ENCODE results near the gene FANK1. TPM values are rescaled to one million over a fixed set of nuclear protein-coding genes. Genes with fewer than 3 reads are reported as not detected.
A peak's percentile ranks its signal among the peaks of the same experiment; 100 is the strongest.
"Not testable (repeated sequence)": the region's sequence is repeated elsewhere in the genome, so short reads cannot be mapped to it uniquely, and the experiment has no call there.

FANK1 gene
- polyA plus RNA-seq (2011; rRNA removed) (4.3 and 5.3 TPM in 2 replicates), polyA plus RNA-seq (2017; fragmentation: RNase III; extraction: RNeasy Plus Mini Kit Qiagen cat#74134 plus additional on column Dnase treatment) (3.4 to 5.6 TPM (median 4.1 TPM) in 3 replicates), polyA minus RNA-seq (2011; rRNA and poly(A)+ RNA removed) (3.9 and 5.4 TPM in 2 replicates)
- polyA plus RNA-seq (2012; cell fraction: cytosol; rRNA removed), result 1.6 and 2.1 TPM in 2 replicates
- polyA plus RNA-seq (2012; cell fraction: nucleus; rRNA removed), result 1.8 and 5.4 TPM in 2 replicates

GRCh38 chr10:125896088-125896934 lies at the start of gene FANK1:
TSS of gene FANK1 (plus strand) at chr10:125896564. CDS start at chr10:125896643, 79 bp downstream.
- POLR2A ChIA-PET, CTCF ChIA-PET, H3K9me3 ChIP-seq, FAIRE-seq: not testable (repeated sequence)
- peak within 1 kb of the TSS; percentile 95 to 96 for H3K27ac ChIP-seq
- peak; percentile 91 for ATAC-seq
- H3K4me2 ChIP-seq, result peak within 1 kb of the TSS; percentile 87
- 43% methylated on average over 69 of the region's 106 CpGs for WGBS (ENCODE audit: missing lambda C conversion rate)
- peak within 1 kb of the TSS; percentile 75 for H3K4me3 ChIP-seq
- TF ChIP-seq RNF2 (IDR thresholded peaks at IDR 0.05; ENCODE audit: borderline replicate concordance, low read depth) (peak; percentile 38; the same call in 1 of the 2 replicates), POLR2A (IDR thresholded peaks at IDR 0.05; ENCODE audit: low read length) (peak; percentile 60), PHF8 (IDR thresholded peaks at IDR 0.05; ENCODE audit: borderline replicate concordance, low read depth) (peak; percentile 16), JUN (IDR thresholded peaks at IDR 0.05) (peak; percentile 53; a peak in 3 of 5 replicates), HDAC2 (IDR thresholded peaks at IDR 0.05) (peak; percentile 40; the same call in 1 of the 2 replicates), MAX (IDR thresholded peaks at IDR 0.05) (peak; percentile 74)
- H3K4me1 ChIP-seq, result peaks cover 16% of the 10 kb centered on the region; the same call in 2 of the 3 replicates
- DNase-seq (ENCODE audit: low read depth in 1 of 2, low spot score in 1 of 2), result peak; percentile 54 to 91

- WGBS (ENCODE audit: missing lambda C conversion rate), result 97% methylated on average over 3 of the region's 3 CpGs
- no peak overlapping the region for H3K27ac ChIP-seq
- FAIRE-seq, result no peak
- H3K4me3 ChIP-seq, result no peak overlapping the region
- DNase-seq (ENCODE audit: low read depth in 1 of 2, low spot score in 1 of 2), result no peak
- peaks cover 3% of the 10 kb centered on the region for H3K4me1 ChIP-seq
- H3K4me2 ChIP-seq, result no peak overlapping the region
- CTCF ChIA-PET, result interaction anchor here (1.7 to 2.2 kb wide), 2 partner anchors 10 to 22 kb away, joined by 4 to 9 read pairs; no protein-coding TSS in a partner anchor
- no peak for TF ChIP-seq ESRRA (IDR thresholded peaks at IDR 0.05; ENCODE audit: borderline replicate concordance, low read length)
- no peak for ATAC-seq
- no peaks in the 10 kb centered on the region for H3K9me3 ChIP-seq
- POLR2A ChIA-PET, result interaction anchor here (0.9 kb wide), 1 partner anchor 8 kb away, joined by 3 read pairs; no protein-coding TSS in a partner anchor
These were observed 49.5 kb upstream of the FANK1 start for GRCh38 chr10:125846894-125847293.

GRCh38 chr10:125848371-125848770 lies 48.0 kb upstream of the FANK1 start:
- H3K27ac ChIP-seq, result no peak overlapping the region
- ChIA-PET CTCF (interaction anchor here (0.9 to 2.2 kb wide), 2 partner anchors 8 kb away, joined by 3 to 9 read pairs; no protein-coding TSS in a partner anchor), POLR2A (no interaction called here)
- H3K4me3 ChIP-seq, result no peak overlapping the region
- DNase-seq (ENCODE audit: low read depth in 1 of 2, low spot score in 1 of 2) (no peak), FAIRE-seq (no peak), ATAC-seq (no peak)
- TF ChIP-seq GATA3 (IDR thresholded peaks at IDR 0.05; ENCODE audit: borderline replicate concordance) (no peak), EP300 (IDR thresholded peaks at IDR 0.05) (no peak), RAD21 (conservative IDR thresholded peaks at IDR 0.05 in 1 of 2, IDR thresholded peaks at IDR 0.05 in 1 of 2) (no peak), RFX5 (IDR thresholded peaks at IDR 0.05) (no peak)
- WGBS (ENCODE audit: missing lambda C conversion rate), result 96% methylated on average over 2 of the region's 2 CpGs
- H3K4me1 ChIP-seq, result no peaks in the 10 kb centered on the region
- H3K9me3 ChIP-seq, result no peaks in the 10 kb centered on the region
- no peak overlapping the region for H3K4me2 ChIP-seq

- Histone ChIP-seq H3K4me2 (no peak overlapping the region), H3K27ac (no peak overlapping the region), H3K4me3 (no peak overlapping the region), H3K9me3 (no peaks in the 10 kb centered on the region), H3K4me1 (no peaks in the 10 kb centered on the region)
- FAIRE-seq, result no peak
- no peak for DNase-seq (ENCODE audit: low read depth in 1 of 2, low spot score in 1 of 2)
- 100% methylated on average over 2 of the region's 2 CpGs for WGBS (ENCODE audit: missing lambda C conversion rate)
- no peak for ATAC-seq
- ChIA-PET POLR2A (no interaction called here), CTCF (no interaction called here)
- TF ChIP-seq REST (IDR thresholded peaks at IDR 0.05) (no peak), ZC3H11A (IDR thresholded peaks at IDR 0.05) (no peak), USF2 (IDR thresholded peaks at IDR 0.05) (no peak), CBX8 (IDR thresholded peaks at IDR 0.05) (no peak), CEBPB (IDR thresholded peaks at IDR 0.05) (no peak), FOSL2 (IDR thresholded peaks at IDR 0.05) (no peak), FOSL2 (CRISPR knock-in tag; IDR thresholded peaks at IDR 0.05) (no peak), RCOR1 (IDR thresholded peaks at IDR 0.05; ENCODE audit: low read depth, low read length) (no peak), PBX3 (IDR thresholded peaks at IDR 0.05) (no peak), HMGXB4 (CRISPR knock-in tag; IDR thresholded peaks at IDR 0.05; ENCODE audit: borderline replicate concordance) (no peak), PHF8 (IDR thresholded peaks at IDR 0.05; ENCODE audit: borderline replicate concordance, low read depth) (no peak)
These were observed 47.5 kb upstream of the FANK1 start for GRCh38 chr10:125848857-125849256.
